OCI-LY1 (cell line): ENCODE data around the gene RBP3.

Source experiments
- H2AFZ ChIP-seq: fragments of 200-600 bp; sonication (generic), shearing (Covaris generic); 2 replicates; pipeline ENCODE4 v1.6.0; 2014; ENCODE audit warnings: antibody characterized with exemption, mild to moderate bottlenecking, low read length
- H3F3A ChIP-seq: fragments of 200-600 bp; sonication (generic), shearing (Covaris generic); 2 replicates; pipeline ENCODE4 v1.6.0; 2014; ENCODE audit warnings: mild to moderate bottlenecking, antibody characterized with exemption, low read length, moderate library complexity; ENCODE audit not compliant: insufficient read depth
- H3K27ac ChIP-seq: fragments of 200-600 bp; sonication (generic); 2 replicates; pipeline ENCODE4 v1.5.1; 2014; ENCODE audit warnings: low read length, mixed run types, mild to moderate bottlenecking, low read depth; ENCODE audit not compliant: poor library complexity, severe bottlenecking
- H3K27me3 ChIP-seq: fragments of 200-600 bp; sonication (generic); 2 replicates; pipeline ENCODE4 v1.6.0; 2014; ENCODE audit warnings: antibody characterized with exemption, mild to moderate bottlenecking, low read length, moderate library complexity; ENCODE audit not compliant: insufficient read depth
- H3K36me3 ChIP-seq: fragments of 200-600 bp; sonication (generic); 2 replicates; pipeline ENCODE4 v1.6.1; 2014; ENCODE audit warnings: mild to moderate bottlenecking, antibody characterized with exemption, low read length, moderate library complexity, mixed read lengths; ENCODE audit not compliant: insufficient read depth
- H3K4me1 ChIP-seq: fragments of 200-600 bp; sonication (generic); 2 replicates; pipeline ENCODE4 v1.5.1; 2014; ENCODE audit warnings: mild to moderate bottlenecking, low read length, moderate library complexity; ENCODE audit not compliant: insufficient read depth, severe bottlenecking
- H3K4me2 ChIP-seq: fragments of 200-600 bp; sonication (generic), shearing (Covaris generic); 2 replicates; pipeline ENCODE4 v1.6.1; 2014; ENCODE audit warnings: low read length
- H3K4me3 ChIP-seq: fragments of 200-600 bp; sonication (generic); 2 replicates; pipeline ENCODE4 v1.5.1; 2014; ENCODE audit warnings: low read length, low read depth, mild to moderate bottlenecking, mixed read lengths; ENCODE audit not compliant: poor library complexity, severe bottlenecking
- H3K79me2 ChIP-seq: fragments of 200-600 bp; shearing (Covaris generic); 2 replicates; pipeline ENCODE4 v1.6.1; 2016; ENCODE audit warnings: mixed run types, low read length, mixed read lengths; ENCODE audit not compliant: insufficient read depth
- H3K9ac ChIP-seq: fragments of 200-600 bp; sonication (generic), shearing (Covaris generic); 2 replicates; pipeline ENCODE4 v1.6.1; 2014; ENCODE audit warnings: mild to moderate bottlenecking, low read length, mixed read lengths
- H3K9me2 ChIP-seq: fragments of 200-600 bp; sonication (generic), shearing (Covaris generic); 2 replicates; pipeline ENCODE4 v1.6.1; 2014; ENCODE audit warnings: low read depth, mild to moderate bottlenecking, low read length, mixed read lengths
- H3K9me3 ChIP-seq: fragments of 200-600 bp; shearing (Covaris generic); 2 replicates; pipeline ENCODE4 v1.6.1; 2014; ENCODE audit warnings: low read length, mixed read lengths
- H4K20me1 ChIP-seq: fragments of 200-600 bp; sonication (generic), shearing (Covaris generic); 2 replicates; pipeline ENCODE4 v1.6.0; 2016; ENCODE audit warnings: mild to moderate bottlenecking, low read length; ENCODE audit not compliant: insufficient read depth
- CTCF ChIP-seq: fragments of 200-600 bp; sonication (generic), shearing (Covaris generic); IDR thresholded peaks from 2 replicates; pipeline ENCODE4 v1.5.1; 2017; ENCODE audit warnings: mild to moderate bottlenecking, antibody characterized with exemption, low read length, moderate library complexity, mixed read lengths
- EZH2 ChIP-seq: fragments of 200-600 bp; sonication (generic), shearing (Covaris generic); IDR thresholded peaks from 2 replicates; pipeline ENCODE4 v1.8.0; 2017; ENCODE audit warnings: borderline replicate concordance, mixed run types, mild to moderate bottlenecking, antibody characterized with exemption, low read length, moderate library complexity, mixed read lengths

The RBP3 gene

GRCh38 chr10:47366731-47367460 lies 18.7 kb downstream of the RBP3 start:
- Histone ChIP-seq H2AFZ (no peak overlapping the region), H3K4me3 (no peak overlapping the region), H3F3A (no peaks in the 10 kb centered on the region), H3K27me3 (no peaks in the 10 kb centered on the region), H3K4me2 (no peak overlapping the region), H3K36me3 (no peaks in the 10 kb centered on the region), H3K9me2 (no peaks in the 10 kb centered on the region), H3K79me2 (no peaks in the 10 kb centered on the region), H3K9me3 (no peaks in the 10 kb centered on the region), H3K4me1 (no peaks in the 10 kb centered on the region), H3K9ac (no peak overlapping the region), H3K27ac (no peak overlapping the region), H4K20me1 (no peaks in the 10 kb centered on the region)
- TF ChIP-seq EZH2 (no peak), CTCF (no peak)

GRCh38 chr10:47367646-47368045 lies 19.5 kb downstream of the RBP3 start:
- TF ChIP-seq CTCF: no peak
- TF ChIP-seq EZH2: no peak
- H3K79me2 ChIP-seq: no peaks in the 10 kb centered on the region
- H3K27me3 ChIP-seq: no peaks in the 10 kb centered on the region
- H3K27ac ChIP-seq: no peak overlapping the region
- no peaks in the 10 kb centered on the region for H3F3A ChIP-seq
- H3K36me3 ChIP-seq: no peaks in the 10 kb centered on the region
- H3K9me3 ChIP-seq: no peaks in the 10 kb centered on the region
- H2AFZ ChIP-seq: no peak overlapping the region
- H3K4me2 ChIP-seq: no peak overlapping the region
- no peaks in the 10 kb centered on the region for H3K4me1 ChIP-seq
- no peak overlapping the region for H3K4me3 ChIP-seq
- H3K9ac ChIP-seq: no peak overlapping the region
- no peaks in the 10 kb centered on the region for H4K20me1 ChIP-seq
- H3K9me2 ChIP-seq: no peaks in the 10 kb centered on the region

GRCh38 chr10:47368431-47369180 lies 20.4 kb downstream of the RBP3 start:
- Histone ChIP-seq H3K9me2 (no peaks in the 10 kb centered on the region), H3F3A (no peaks in the 10 kb centered on the region), H2AFZ (no peak overlapping the region), H3K9me3 (no peaks in the 10 kb centered on the region), H3K4me1 (no peaks in the 10 kb centered on the region), H3K27ac (no peak overlapping the region), H4K20me1 (no peaks in the 10 kb centered on the region), H3K9ac (no peak overlapping the region), H3K36me3 (no peaks in the 10 kb centered on the region), H3K79me2 (no peaks in the 10 kb centered on the region), H3K4me3 (no peak overlapping the region), H3K27me3 (no peaks in the 10 kb centered on the region), H3K4me2 (no peak overlapping the region)
- TF ChIP-seq EZH2: no peak
- no peak for TF ChIP-seq CTCF
